ENCODE data around the gene UNC13B.

Gene UNC13B

DNA sequence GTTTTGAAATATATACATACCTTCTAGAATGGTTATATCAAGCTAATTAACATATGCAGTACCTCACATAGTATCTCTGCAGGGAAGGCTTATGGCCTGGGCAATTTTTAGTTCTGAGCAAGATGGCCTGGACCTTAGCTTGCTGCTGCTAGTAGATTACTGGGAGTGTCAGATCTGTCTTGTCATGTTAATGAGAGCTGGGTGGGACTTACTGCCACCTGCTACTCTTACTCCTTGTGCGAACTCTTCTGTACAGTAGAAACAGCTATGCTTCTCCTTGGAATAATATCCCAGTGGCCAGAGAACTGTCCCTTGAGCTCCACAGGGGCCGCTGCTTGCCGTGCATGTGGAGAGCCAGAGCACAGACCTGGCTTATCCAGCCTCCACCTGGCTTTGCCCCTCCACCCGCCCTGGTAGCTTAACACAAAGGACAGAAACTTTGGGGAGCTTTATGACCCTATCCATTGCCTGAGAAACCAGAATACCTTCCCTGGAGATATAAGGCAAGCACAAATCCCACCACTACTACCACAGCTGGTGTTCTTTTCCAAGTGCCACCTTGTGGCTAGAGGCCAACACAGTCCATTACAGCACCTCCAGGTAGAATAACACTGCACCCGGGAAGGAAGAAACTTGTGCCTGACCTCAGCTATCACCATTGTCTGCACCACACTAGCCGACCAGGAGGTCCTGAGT, 253.7 kb downstream of the UNC13B start (continued):
- TF ChIP-seq ZSCAN4 (tag by site-specific recombination; IDR thresholded peaks at IDR 0.05) = no peak
- TF ChIP-seq ZNF155 (tag by site-specific recombination; IDR thresholded peaks at IDR 0.05) = no peak
- TF ChIP-seq ZNF830 (tag by site-specific recombination; IDR thresholded peaks at IDR 0.05; ENCODE audit: low read depth) = no peak
- no peak for TF ChIP-seq YY2 (tag by site-specific recombination; IDR thresholded peaks at IDR 0.05)
- TF ChIP-seq ZNF239 (tag by site-specific recombination; IDR thresholded peaks at IDR 0.05) = no peak

- no peak overlapping the region for H3K4me3 ChIP-seq (ENCODE audit: low read depth, low read length)
- TF ChIP-seq ZNF121 (tag by site-specific recombination; IDR thresholded peaks at IDR 0.05) = no peak
- H3K36me3 ChIP-seq (ENCODE audit: control insufficient read depth in 2 of 2, insufficient read depth in 1 of 2, low read length in 2 of 2) = no peaks in the 10 kb centered on the region
- H3K9me3 ChIP-seq (ENCODE audit: control insufficient read depth, insufficient read depth, low read depth, low read length) = no peaks in the 10 kb centered on the region
- ChIA-PET CTCF (interaction anchor here (0.6 to 1.3 kb wide), 4 partner anchors 10 to 782 kb away, joined by 3 to 4 read pairs (median 4); no protein-coding TSS in a partner anchor), POLR2A (no interaction called here)
- H3K27ac ChIP-seq (ENCODE audit: extremely low read depth, low read depth, low read length) = no peak overlapping the region
- no peaks in the 10 kb centered on the region for H3K4me1 ChIP-seq (ENCODE audit: control insufficient read depth, insufficient read depth, low read length)
Measured at GRCh38 chr9:35416098-35416427, 254.3 kb downstream of the UNC13B start.

DNA sequence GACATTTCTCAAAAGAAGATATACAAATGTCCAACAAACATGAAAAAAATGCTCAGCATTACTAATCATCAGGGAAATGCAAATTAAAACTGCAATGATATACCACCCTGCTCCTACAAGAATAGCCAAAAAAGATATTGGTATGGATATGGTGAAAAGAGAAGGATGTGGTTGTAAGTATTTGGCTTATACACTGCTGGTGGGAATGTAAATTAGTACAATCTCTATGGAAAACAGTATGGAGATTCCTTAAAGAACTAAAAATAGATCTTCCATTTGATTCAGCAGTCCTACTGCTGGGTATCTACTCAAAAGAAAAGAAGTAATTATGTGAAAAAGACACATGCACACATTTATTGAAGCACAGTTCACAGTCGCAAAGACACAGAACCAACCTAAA, 260.5 kb downstream of the UNC13B start:
- no peaks in the 10 kb centered on the region for H3K36me3 ChIP-seq (ENCODE audit: control insufficient read depth in 2 of 2, insufficient read depth in 1 of 2, low read length in 2 of 2)
- ChIA-PET POLR2A (no interaction called here), CTCF (interaction anchor here (0.6 kb wide), 1 partner anchor 165 kb away, joined by 7 read pairs; no protein-coding TSS in a partner anchor)
- TF ChIP-seq, protein P1, sequence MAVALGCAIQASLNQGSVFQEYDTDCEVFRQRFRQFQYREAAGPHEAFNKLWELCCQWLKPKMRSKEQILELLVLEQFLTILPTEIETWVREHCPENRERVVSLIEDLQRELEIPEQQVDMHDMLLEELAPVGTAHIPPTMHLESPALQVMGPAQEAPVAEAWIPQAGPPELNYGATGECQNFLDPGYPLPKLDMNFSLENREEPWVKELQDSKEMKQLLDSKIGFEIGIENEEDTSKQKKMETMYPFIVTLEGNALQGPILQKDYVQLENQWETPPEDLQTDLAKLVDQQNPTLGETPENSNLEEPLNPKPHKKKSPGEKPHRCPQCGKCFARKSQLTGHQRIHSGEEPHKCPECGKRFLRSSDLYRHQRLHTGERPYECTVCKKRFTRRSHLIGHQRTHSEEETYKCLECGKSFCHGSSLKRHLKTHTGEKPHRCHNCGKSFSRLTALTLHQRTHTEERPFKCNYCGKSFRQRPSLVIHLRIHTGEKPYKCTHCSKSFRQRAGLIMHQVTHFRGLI (tag by site-specific recombination; IDR thresholded peaks at IDR 0.05) = no peak
- TF ChIP-seq MYNN (tag by site-specific recombination; IDR thresholded peaks at IDR 0.05; ENCODE audit: borderline replicate concordance) (no peak), KLF16 (tag by site-specific recombination; IDR thresholded peaks at IDR 0.05) (no peak), ZNF670 (tag by site-specific recombination; IDR thresholded peaks at IDR 0.05; ENCODE audit: low read depth) (no peak), GLIS2 (tag by site-specific recombination; IDR thresholded peaks at IDR 0.05) (no peak), SP7 (tag by site-specific recombination; IDR thresholded peaks at IDR 0.05) (no peak), IKZF3 (tag by site-specific recombination; IDR thresholded peaks at IDR 0.05) (no peak), ZEB2 (tag by site-specific recombination; IDR thresholded peaks at IDR 0.05) (no peak), TCF7L2 (IDR thresholded peaks at IDR 0.05; ENCODE audit: borderline replicate concordance, low read depth, low read length) (no peak), ZNF600 (tag by site-specific recombination; IDR thresholded peaks at IDR 0.05) (no peak), ZNF549 (tag by site-specific recombination; IDR thresholded peaks at IDR 0.05) (no peak), PRDM4 (tag by site-specific recombination; IDR thresholded peaks at IDR 0.05) (no peak), ZNF707 (tag by site-specific recombination; IDR thresholded peaks at IDR 0.05) (no peak), ZNF404 (tag by site-specific recombination; IDR thresholded peaks at IDR 0.05) (no peak)
- TF ChIP-seq, protein P2, sequence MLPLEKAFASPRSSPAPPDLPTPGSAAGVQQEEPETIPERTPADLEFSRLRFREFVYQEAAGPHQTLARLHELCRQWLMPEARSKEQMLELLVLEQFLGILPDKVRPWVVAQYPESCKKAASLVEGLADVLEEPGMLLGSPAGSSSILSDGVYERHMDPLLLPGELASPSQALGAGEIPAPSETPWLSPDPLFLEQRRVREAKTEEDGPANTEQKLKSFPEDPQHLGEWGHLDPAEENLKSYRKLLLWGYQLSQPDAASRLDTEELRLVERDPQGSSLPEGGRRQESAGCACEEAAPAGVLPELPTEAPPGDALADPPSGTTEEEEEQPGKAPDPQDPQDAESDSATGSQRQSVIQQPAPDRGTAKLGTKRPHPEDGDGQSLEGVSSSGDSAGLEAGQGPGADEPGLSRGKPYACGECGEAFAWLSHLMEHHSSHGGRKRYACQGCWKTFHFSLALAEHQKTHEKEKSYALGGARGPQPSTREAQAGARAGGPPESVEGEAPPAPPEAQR (tag by site-specific recombination; IDR thresholded peaks at IDR 0.05) = no peak
- TF ChIP-seq, protein P3, sequence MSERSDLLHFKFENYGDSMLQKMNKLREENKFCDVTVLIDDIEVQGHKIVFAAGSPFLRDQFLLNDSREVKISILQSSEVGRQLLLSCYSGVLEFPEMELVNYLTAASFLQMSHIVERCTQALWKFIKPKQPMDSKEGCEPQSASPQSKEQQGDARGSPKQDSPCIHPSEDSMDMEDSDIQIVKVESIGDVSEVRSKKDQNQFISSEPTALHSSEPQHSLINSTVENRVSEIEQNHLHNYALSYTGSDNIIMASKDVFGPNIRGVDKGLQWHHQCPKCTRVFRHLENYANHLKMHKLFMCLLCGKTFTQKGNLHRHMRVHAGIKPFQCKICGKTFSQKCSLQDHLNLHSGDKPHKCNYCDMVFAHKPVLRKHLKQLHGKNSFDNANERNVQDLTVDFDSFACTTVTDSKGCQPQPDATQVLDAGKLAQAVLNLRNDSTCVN (tag by site-specific recombination; optimal IDR thresholded peaks at IDR 0.05) = no peak

More for the DNA sequence above, 260.5 kb downstream of the UNC13B start:
- Histone ChIP-seq H3K4me3 (ENCODE audit: low read depth, low read length) (no peak overlapping the region), H3K4me1 (ENCODE audit: control insufficient read depth, insufficient read depth, low read length) (no peaks in the 10 kb centered on the region), H3K9me3 (ENCODE audit: control insufficient read depth, insufficient read depth, low read depth, low read length) (no peaks in the 10 kb centered on the region), H3K27ac (ENCODE audit: extremely low read depth, low read depth, low read length) (no peak overlapping the region)
